ENCODE data around the gene HAGHL.
"Not testable (repeated sequence)": the region's sequence is repeated elsewhere in the genome, so short reads cannot be mapped to it uniquely, and the experiment has no call there.

HAGHL gene

DNA sequence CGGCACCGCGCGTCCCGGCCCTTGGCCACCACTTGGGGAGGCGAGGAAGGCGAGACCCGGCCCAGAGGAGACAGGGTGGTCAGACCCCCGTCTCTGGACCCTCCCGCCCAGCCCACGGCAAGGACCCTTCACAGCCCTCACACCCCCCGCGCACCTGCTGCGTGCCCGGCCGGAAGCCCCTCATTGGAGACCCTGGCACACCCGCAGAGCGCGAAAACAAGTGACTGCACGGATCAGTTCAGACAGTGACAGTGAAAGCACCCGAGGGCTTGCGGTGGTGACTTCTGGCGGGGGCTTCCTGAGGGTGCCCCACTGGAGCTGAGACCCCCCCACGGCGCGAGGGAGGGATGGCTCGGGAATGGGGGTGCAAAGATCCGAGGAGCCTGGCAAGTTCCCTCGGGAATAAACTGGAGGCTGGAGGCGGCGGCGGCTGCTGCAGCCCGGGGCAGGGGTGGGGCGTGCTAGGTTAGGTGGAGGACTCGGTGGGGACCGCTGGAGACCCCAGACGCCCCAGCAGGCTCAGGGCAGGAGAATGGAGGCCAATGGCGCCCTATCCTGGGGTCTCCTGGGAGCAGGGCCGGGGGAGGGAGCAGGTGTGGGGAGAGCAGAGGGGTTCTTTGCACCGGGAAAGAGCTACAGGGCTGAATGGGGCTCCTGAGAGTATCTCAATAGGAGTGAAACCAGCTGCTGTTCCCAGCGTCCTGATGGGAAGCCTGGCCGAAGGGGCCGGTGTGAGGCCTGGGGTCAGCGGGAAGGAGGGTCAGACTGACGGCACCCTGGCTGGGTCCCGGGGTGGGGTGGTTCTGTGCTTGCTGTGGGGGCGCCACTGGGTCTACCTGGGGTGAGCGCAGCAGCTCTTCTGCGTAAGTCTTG, 20.5 kb upstream of the HAGHL start:
- no peak for DNase-seq (ENCODE audit: extremely low read depth in 1 of 2, low read depth in 1 of 2)

DNA sequence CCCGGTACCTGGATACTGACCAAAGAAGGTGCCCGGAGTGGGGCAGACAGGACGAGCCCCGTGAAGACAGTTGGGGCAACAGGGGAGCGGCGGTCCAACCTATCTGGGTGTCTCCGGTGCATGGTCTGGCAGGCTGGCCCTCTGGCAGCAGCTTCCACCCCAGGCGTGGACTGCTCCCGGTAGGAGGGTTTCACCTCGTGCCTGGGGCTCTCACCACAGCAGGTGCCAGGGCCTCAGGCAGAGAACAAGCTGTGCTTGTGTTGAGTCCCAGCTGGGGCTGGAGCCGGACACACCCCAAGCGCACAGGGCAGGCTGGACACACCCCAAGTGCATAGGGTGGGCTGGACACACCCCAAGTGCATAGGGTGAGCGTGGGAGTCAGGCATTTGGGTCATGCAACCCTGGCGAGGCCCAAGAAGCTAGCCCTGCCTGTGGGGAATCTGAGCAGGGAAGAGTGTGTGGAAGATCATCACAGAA, 19.8 kb upstream of the HAGHL start:
- DNase-seq (ENCODE audit: extremely low read depth in 1 of 2, low read depth in 1 of 2) = no peak

- no peak for DNase-seq (ENCODE audit: extremely low read depth in 1 of 2, low read depth in 1 of 2)
Observed at GRCh38 chr16:708019-708418, 18.9 kb upstream of the HAGHL start.

DNA sequence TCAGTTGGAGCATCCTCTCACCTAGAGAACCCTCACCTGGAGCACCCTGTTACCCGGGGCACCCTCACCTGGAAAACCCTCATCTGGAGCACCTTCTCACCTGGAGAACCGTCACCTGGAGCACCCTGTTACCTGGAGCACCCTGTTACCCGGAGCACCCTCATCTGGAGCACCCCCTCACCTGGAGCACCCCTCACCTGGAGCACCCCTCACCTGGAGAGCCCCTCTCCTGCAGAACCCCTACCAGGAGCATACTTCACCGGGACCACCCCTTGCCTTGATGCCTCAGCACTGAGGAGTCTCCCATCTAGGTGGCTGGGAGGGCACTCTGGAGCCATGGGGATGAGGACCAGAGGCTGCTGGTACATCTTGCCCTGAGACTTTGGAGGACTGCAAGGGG, 17.9 kb upstream of the HAGHL start:
- no peak for DNase-seq (ENCODE audit: extremely low read depth in 1 of 2, low read depth in 1 of 2)

DNA sequence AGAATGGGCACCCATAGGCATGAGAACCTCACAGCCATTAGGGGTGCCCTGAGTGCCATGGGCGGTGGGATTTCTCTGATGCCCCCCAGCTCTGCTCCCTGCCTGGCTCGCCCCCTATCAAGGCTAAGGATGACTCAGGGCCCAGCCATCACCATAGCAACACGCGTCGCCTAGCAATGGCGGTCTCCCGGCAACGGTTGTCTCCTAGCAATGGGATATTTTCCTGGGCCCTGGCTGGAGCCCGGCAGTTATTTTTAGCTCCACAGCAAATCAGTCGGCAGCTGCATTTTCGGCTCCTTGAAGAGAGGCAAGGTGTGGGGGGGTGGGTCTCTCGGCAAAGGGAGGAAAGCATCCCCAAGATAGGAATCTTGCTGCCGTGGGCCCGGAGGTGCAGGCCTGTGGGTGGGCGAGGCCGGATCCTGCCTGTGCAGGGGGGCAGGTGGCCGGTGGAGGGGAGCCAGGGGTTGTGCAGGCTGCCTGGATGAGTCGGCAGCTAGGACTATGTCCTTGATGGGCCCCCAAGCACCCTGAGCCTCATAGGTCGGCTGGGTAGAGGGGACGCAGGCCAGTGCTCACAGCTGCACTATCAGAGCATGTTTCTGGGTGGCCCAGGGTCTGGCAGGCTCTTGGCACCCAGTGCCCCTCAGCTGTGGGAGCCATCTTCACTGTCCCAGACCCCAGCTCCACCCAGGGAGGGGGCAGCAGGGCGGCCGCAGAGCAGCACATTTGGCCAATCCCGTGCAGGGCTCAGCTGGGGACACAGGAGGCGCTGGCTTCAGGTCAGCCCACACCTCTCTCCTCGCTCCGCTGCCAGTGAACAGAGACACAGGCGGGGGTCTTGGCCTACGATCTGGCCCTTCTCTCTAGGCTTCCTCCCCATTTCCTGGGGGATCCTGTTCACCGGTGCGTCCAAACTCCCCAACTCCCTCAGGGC, 17.1 kb upstream of the HAGHL start:
- DNase-seq (ENCODE audit: extremely low read depth in 1 of 2, low read depth in 1 of 2) = no peak

- DNase-seq (ENCODE audit: extremely low read depth in 1 of 2, low read depth in 1 of 2) = no peak
Observed at GRCh38 chr16:710500-711075, 16.3 kb upstream of the HAGHL start.

- no peak for DNase-seq (ENCODE audit: extremely low read depth in 1 of 2, low read depth in 1 of 2)
Observed at GRCh38 chr16:711084-711483, 15.8 kb upstream of the HAGHL start.

DNA sequence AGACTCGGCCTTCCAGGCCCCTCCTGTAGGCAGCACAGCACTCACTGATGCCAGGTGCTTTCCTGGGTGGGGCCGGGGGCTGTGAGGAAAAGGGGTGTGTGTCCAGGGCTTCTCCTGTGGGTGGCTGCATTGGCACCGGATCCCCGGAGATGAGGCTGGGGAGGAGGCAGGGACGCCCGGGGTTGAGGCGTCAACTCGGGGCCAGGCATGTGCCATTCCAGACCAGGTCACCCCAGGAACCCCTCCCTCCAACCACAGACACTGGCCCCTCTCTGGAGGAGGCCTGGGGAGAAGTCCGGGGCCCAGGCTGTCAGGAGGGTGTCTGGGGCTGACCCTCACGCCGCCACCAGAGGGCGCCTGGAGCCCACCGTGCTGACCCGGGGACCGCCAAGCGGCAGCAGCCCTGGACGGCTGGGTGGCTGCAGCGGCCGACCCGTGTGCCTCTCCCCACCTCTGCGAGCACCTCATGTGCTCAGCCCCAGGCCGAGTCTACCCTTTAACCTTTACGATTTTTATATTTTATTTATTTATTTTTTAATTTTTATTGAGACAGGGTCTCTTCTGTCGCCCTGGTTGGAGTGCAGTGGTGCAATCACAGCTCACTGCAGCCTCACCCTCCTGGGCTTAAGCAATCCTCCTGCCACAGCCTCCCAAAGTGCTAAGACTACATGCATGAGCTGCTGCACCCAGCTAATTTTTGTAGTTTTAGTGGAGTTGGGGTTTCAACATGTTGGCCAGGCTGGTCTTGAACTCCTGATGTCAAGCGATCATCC, 15.2 kb upstream of the HAGHL start:
- no peak for DNase-seq (ENCODE audit: extremely low read depth in 1 of 2, low read depth in 1 of 2)

- DNase-seq (ENCODE audit: extremely low read depth in 1 of 2, low read depth in 1 of 2) = not testable (repeated sequence)
Observed at GRCh38 chr16:712740-713250, 14.1 kb upstream of the HAGHL start.

DNA sequence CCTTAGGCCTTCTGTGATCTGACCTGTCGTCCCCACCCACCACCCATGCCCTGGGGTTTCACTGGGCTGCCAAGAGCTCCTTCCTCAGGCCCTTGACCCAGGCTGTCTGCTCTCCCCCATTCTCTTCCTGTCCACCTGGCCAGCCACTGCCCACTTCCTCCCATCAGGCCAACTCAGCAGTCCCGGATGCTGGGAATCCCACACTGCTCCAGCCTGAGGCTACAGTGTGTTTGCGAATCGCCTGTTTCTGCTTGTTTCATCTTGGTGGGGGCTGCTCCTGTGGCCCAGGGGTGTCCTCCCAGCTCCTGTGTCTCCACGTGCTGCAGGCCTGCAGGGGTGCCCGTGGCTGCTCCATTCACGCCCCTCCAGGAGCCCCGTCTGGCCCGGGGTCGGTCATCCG, 12.8 kb upstream of the HAGHL start:
- DNase-seq (ENCODE audit: extremely low read depth in 1 of 2, low read depth in 1 of 2) = no peak

DNA sequence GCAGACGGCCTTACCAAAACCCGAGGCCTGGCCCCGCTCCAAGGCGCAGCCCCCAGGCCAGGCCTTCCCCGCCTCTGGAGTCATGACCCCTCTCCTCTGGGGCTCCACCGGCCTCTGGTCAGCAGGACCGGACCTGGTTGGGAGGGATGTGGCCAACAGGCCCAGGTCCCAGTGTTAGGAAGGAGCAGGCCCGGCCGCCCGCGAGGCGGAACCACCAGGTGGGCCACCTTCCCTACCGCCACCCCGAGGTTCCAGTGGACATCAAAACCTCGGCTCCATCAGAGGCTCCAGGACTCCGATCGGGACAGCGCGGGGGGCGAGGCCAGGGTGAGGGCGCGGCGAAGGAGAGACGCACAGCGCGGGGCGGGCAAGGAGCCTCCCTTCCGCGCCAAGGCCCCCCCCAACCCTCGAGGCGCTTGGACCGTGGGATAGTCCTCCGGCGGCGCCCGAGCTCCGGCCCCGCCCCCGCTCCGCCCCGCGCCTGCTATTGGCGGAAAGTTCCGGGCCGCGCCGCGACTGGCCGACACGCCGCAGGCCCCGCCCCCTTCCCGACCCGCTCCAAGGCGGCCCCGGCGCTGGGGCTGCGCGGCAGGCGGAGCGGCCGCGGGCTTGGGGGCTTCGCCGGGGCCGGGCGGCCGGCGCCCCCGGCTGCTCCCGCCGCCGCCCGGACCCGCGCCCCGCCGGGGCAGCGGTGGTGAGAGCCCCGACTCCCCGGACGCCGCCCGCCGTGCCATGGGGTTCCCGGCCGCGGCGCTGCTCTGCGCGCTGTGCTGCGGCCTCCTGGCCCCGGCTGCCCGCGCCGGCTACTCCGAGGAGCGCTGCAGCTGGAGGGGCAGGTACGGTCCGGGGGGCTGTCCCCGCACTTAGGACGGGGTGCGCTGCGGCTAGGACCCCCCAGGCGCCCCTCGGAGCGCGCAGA, 12.1 kb upstream of the HAGHL start, which contains the start of gene METRN:
Gene METRN (plus strand): TSS at position 561 of the 919 bp plus-strand sequence. CDS start 172 bp downstream, at position 733.
- peak; percentile 83 to 84 for DNase-seq (ENCODE audit: extremely low read depth in 1 of 2, low read depth in 1 of 2)

GRCh38 chr16:715477-716199, 11.3 kb upstream of the HAGHL start:
- no peak for DNase-seq (ENCODE audit: extremely low read depth in 1 of 2, low read depth in 1 of 2)

GRCh38 chr16:716200-716568, 10.7 kb upstream of the HAGHL start:
- no peak for DNase-seq (ENCODE audit: extremely low read depth in 1 of 2, low read depth in 1 of 2)

DNA sequence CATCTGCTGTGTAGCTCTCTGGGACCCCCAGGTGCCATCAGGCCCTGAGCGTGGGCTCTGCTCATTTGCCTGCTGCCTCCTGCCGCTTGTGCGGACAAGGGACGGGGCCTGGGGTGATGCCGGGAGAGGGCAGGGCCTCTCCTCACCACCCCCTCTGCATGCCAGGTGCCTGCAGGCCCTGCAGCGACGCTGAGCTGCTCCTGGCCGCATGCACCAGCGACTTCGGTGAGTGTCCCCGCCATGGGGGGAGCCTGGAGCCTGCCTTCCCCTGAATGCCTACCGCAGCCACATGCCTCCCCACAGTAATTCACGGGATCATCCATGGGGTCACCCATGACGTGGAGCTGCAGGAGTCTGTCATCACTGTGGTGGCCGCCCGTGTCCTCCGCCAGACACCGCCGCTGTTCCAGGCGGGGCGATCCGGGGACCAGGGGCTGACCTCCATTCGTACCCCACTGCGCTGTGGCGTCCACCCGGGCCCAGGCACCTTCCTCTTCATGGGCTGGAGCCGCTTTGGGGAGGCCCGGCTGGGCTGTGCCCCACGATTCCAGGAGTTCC, 10.1 kb upstream of the HAGHL start:
- DNase-seq (ENCODE audit: extremely low read depth in 1 of 2, low read depth in 1 of 2) = no peak

DNA sequence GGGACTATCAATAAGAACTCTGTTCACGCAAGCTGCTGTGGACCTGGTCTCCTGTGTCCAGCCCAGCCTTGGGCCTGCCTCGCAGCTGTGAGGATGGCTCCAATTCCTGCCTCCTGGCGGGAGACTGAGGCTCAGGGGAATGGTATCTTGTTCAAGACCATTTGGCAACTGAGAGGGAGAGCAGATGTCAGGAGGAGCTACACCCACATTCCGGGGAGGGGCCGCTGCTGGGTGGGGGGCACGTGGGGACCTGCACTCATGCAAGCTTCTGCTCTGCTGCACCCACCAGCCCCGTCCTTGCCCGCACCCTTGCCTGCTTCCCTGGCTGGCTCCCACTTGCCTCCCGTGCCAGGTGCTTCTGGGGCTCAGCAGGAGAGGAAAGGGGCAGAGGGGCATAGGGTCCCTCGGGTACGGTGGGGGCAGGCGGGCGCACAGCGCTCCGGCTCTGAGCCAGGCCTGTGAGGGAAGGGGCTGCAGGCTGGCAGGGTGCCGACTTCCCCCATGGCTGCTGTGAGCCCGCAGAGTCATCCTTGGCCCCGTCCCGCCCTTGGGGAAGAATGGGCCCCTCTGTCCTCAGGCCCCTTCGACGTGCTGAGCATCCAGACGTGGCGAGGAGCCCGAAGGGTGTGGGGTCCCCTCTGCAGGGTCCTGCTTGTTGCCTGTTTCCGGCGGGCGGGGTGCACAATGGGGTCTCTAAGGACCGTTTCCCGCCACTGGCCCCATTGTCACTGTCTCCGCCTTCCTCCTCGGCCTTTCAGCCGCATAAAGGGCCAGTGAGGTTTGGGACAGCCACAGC, 9.3 kb upstream of the HAGHL start:
- no peak for DNase-seq (ENCODE audit: extremely low read depth in 1 of 2, low read depth in 1 of 2)

DNA sequence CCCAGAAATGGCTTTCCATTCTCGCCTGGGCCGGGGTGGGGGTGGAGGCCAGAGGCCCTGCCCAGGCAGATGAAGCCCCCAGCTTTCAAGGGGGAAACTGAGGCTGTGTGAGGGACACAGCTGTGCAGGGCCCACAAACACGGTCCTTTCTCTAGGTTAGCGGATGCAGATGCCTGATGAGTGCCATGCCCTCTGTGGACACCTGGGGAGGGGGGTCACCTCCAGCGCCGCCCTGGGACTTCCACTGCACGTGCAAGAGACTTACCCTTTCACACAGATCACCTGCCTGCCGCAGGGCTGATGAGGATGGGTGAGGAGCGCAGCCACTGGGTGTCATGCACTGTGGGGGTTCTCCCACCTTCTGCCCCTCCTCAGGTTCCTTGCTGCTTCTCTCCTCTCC, 8.5 kb upstream of the HAGHL start:
- DNase-seq (ENCODE audit: extremely low read depth in 1 of 2, low read depth in 1 of 2) = no peak

DNA sequence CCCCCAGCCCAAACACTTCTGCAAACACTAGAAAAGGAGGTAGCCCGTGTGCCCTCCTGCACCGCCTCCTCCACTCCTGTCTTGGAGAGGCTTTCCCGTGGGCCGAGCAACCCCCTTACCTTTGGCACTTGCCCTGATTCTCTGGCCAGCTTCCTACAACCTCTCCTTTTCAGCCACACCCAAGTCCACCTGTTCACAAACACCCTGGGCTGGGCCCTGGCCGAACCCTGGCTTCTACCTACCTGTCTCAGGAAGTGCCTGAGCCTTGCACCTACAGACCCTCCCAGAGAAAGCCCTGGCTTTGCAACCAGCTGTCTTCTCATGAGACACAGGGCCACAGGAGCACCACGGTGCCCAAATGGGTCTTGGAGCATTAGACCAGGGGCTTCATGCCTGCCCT, 8.0 kb upstream of the HAGHL start:
- DNase-seq (ENCODE audit: extremely low read depth in 1 of 2, low read depth in 1 of 2) = no peak
